Ishikawa (cell line): ENCODE results near the gene ADARB1.

Experiments
- CEBPB ChIP-seq: IDR thresholded peaks from 2 replicates; pipeline ENCODE4 v1.6.1; 2012
- CREB1 ChIP-seq: IDR thresholded peaks from 2 replicates; pipeline ENCODE4 v1.6.1; 2012; ENCODE audit warnings: low read depth
- EP300 ChIP-seq: IDR thresholded peaks from 2 replicates; pipeline ENCODE4 v1.6.1; 2012; ENCODE audit warnings: borderline replicate concordance
- FOXM1 ChIP-seq: IDR thresholded peaks from 2 replicates; pipeline ENCODE4 v1.6.1; 2012; ENCODE audit warnings: low read depth, borderline replicate concordance
- MAX ChIP-seq: IDR thresholded peaks from 2 replicates; pipeline ENCODE4 v1.6.1; 2012
- NFIC ChIP-seq: IDR thresholded peaks from 2 replicates; pipeline ENCODE4 v1.6.1; 2012
- RAD21 ChIP-seq: IDR thresholded peaks from 2 replicates; pipeline ENCODE4 v1.6.1; 2012; ENCODE audit warnings: low read depth
- REST ChIP-seq: IDR thresholded peaks from 2 replicates; pipeline ENCODE4 v1.6.1; 2012; ENCODE audit warnings: low read depth, mild to moderate bottlenecking
- TCF12 ChIP-seq: IDR thresholded peaks from 2 replicates; pipeline ENCODE4 v1.6.1; 2012; ENCODE audit warnings: low read depth
- TEAD4 ChIP-seq: IDR thresholded peaks from 2 replicates; pipeline ENCODE4 v1.6.1; 2012
- USF1 ChIP-seq: IDR thresholded peaks from 2 replicates; pipeline ENCODE4 v1.6.1; 2012
- YY1 ChIP-seq: IDR thresholded peaks from 2 replicates; pipeline ENCODE4 v1.6.1; 2012; ENCODE audit warnings: low read depth
- ZBTB7A ChIP-seq: IDR thresholded peaks from 2 replicates; pipeline ENCODE4 v1.6.1; 2012; ENCODE audit warnings: low read depth

GRCh38 chr21:45255381-45256020 lies 181.1 kb downstream of the ADARB1 start:
- TF ChIP-seq FOXM1: no peak
- TF ChIP-seq TCF12: no peak
- no peak for TF ChIP-seq REST
- no peak for TF ChIP-seq EP300
- no peak for TF ChIP-seq RAD21
- TF ChIP-seq YY1: no peak
- TF ChIP-seq CREB1: no peak
- no peak for TF ChIP-seq ZBTB7A
- no peak for TF ChIP-seq TEAD4
- peak; percentile 90 for TF ChIP-seq MAX
- no peak for TF ChIP-seq NFIC
- TF ChIP-seq USF1: peak; percentile 98
- TF ChIP-seq CEBPB: no peak
